Activated CD8-positive, alpha-beta T cell treated with anti-CD3 and anti-CD28 coated beads, Interleukin-2, amount 10 ng/mL, durations not matched to agents 7 days and 5 days (primary cell): ENCODE measurements around the gene SMYD3. TPM values are rescaled to one million over a fixed set of nuclear protein-coding genes. Genes with fewer than 3 reads are reported as not detected.

Experiments used
- ATAC-seq: fragments of 150-1000 bp; cut with Tn5 transposase; one replicate; pipeline ENCODE4 v1.10.0; 2021; ENCODE audit warnings: moderate library complexity
- CTCF ChIA-PET: fragments of 350-600 bp; sonication (Branson Sonifier 250); formaldehyde crosslinking; loops from one replicate; lab custom pipeline; 2021; ENCODE audit warnings: antibody characterized with exemption; lab: Charles Lee
- POLR2A ChIA-PET: fragments of 350-600 bp; sonication (Branson Sonifier 250); formaldehyde crosslinking; loops from one replicate; lab custom pipeline; 2021; ENCODE audit warnings: antibody characterized with exemption; lab: Charles Lee
- DNase-seq: peaks from one replicate; pipeline ENCODE4 v3.0.0-alpha.2; 2020
- H3K27ac Mint-ChIP-seq: one replicate; pipeline ENCODE4 v1.8.0; 2021; ENCODE audit warnings: mild to moderate bottlenecking, mixed read lengths
- H3K27me3 Mint-ChIP-seq: one replicate; pipeline ENCODE4 v1.8.0; 2021; ENCODE audit warnings: low read depth, mixed read lengths
- H3K36me3 Mint-ChIP-seq: one replicate; pipeline ENCODE4 v1.8.0; 2021; ENCODE audit warnings: low read depth, mixed read lengths
- H3K4me1 Mint-ChIP-seq: one replicate; pipeline ENCODE4 v1.8.0; 2021; ENCODE audit warnings: low read depth, mixed read lengths
- H3K4me3 Mint-ChIP-seq: one replicate; pipeline ENCODE4 v1.8.0; 2021; ENCODE audit warnings: mild to moderate bottlenecking, mixed read lengths
- H3K9me3 Mint-ChIP-seq: one replicate; pipeline ENCODE4 v1.8.0; 2022; ENCODE audit warnings: mixed read lengths; ENCODE audit not compliant: insufficient read depth
- total RNA-seq, 2 experiments: library from RNA; stranded (reverse); gene quantifications; one replicate each; pipeline ENCODE4 v1.2.3, GENCODE V29; 2021

SMYD3 gene
- total RNA-seq, 2 experiments from 2014 or later, result 22.7 to 23.2 TPM

DNA sequence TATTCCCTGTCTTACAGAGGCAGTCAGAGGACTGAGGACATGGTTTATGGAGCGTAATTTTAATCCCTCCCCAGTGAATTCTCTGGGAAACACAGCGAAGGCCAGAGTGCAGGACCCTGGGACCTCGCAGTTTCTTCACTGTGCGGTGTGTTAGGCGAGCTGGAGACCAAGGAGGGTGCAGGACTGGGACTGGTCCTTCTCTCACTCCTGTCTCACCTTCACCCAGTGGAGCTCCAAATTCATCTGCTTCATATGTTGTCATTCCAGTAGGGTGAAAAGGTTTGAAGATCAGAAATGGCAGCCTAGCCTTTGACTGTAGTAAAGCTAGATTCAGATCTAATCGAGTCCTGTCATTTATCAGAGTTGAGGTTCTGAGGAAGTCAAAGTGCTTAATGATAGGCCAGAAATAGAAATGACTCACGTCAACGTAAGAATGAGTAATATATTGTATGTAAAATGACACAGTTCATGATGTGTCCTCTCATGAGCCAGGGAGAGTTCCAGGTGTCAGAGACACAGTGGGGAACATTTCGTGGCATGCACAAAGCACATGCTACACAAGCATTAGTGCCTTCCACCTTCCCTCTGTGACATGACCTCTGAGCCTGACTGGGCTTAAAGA, 647.5 kb downstream of the SMYD3 start:
- POLR2A ChIA-PET, result no interaction called here

GRCh38 chr1:245858722-245859492, 648.2 kb downstream of the SMYD3 start:
- H3K27ac Mint-ChIP-seq, result no peak overlapping the region
- no peak for DNase-seq
- H3K27me3 Mint-ChIP-seq, result no peaks in the 10 kb centered on the region

More for the DNA sequence above, 647.5 kb downstream of the SMYD3 start:
- CTCF ChIA-PET, result no interaction called here
- no peaks in the 10 kb centered on the region for H3K27me3 Mint-ChIP-seq
- no peaks in the 10 kb centered on the region for H3K4me1 Mint-ChIP-seq
- DNase-seq (no peak), ATAC-seq (no peak)
- no peaks in the 10 kb centered on the region for H3K9me3 Mint-ChIP-seq
- H3K36me3 Mint-ChIP-seq, result no peaks in the 10 kb centered on the region
- no peak overlapping the region for H3K4me3 Mint-ChIP-seq
- H3K27ac Mint-ChIP-seq, result no peak overlapping the region

DNA sequence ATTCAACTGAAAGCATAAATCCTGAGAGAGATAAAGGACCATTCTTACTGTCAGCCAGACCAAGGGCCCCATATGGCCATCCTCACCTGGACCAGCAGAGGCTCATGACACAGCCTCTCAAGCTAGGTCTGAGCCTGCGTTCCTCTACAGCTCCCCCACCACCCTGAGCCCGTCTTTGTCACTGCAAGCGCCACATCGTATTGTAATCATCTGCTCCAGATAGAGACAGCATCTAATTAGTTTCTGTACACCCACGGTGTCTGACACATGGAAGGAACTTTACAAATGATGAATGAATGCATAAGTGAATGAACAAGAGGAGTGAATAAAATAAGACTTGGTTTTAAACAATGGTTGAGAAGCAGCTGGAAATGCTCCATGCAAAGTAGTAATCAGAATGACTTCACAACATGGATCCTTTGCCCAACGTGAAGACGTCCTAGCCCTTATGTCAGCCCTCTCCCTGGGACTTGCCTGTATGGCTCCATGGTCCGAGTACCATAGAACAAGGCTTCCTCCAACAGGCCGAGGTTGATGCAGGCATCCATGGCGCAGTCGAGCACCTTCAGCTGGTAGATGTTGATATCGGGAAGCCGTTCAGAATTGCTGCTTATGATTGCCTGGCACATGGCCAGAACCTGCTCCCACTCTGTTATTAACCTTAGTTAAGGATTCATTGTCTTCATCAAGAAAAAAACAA, 648.9 kb downstream of the SMYD3 start:
- no peak for DNase-seq
- H3K4me1 Mint-ChIP-seq, result no peaks in the 10 kb centered on the region
- peaks cover 2% of the 10 kb centered on the region for H3K36me3 Mint-ChIP-seq
- no peak overlapping the region for H3K27ac Mint-ChIP-seq
- H3K9me3 Mint-ChIP-seq, result no peaks in the 10 kb centered on the region
- ChIA-PET POLR2A (no interaction called here), CTCF (interaction anchor here (1.2 kb wide), 1 partner anchor 14 kb away, joined by 3 read pairs; no protein-coding TSS in a partner anchor)
- ATAC-seq, result no peak
- no peak overlapping the region for H3K4me3 Mint-ChIP-seq
- H3K27me3 Mint-ChIP-seq, result no peaks in the 10 kb centered on the region

More at GRCh38 chr1:245858722-245859492, 648.2 kb downstream of the SMYD3 start:
- ChIA-PET CTCF (interaction anchor here (1.2 kb wide), 1 partner anchor 14 kb away, joined by 3 read pairs; no protein-coding TSS in a partner anchor), POLR2A (no interaction called here)
- H3K4me3 Mint-ChIP-seq, result no peak overlapping the region
- H3K36me3 Mint-ChIP-seq, result peaks cover under 1% of the 10 kb centered on the region
- H3K9me3 Mint-ChIP-seq, result no peaks in the 10 kb centered on the region
- ATAC-seq, result no peak
- no peaks in the 10 kb centered on the region for H3K4me1 Mint-ChIP-seq

DNA sequence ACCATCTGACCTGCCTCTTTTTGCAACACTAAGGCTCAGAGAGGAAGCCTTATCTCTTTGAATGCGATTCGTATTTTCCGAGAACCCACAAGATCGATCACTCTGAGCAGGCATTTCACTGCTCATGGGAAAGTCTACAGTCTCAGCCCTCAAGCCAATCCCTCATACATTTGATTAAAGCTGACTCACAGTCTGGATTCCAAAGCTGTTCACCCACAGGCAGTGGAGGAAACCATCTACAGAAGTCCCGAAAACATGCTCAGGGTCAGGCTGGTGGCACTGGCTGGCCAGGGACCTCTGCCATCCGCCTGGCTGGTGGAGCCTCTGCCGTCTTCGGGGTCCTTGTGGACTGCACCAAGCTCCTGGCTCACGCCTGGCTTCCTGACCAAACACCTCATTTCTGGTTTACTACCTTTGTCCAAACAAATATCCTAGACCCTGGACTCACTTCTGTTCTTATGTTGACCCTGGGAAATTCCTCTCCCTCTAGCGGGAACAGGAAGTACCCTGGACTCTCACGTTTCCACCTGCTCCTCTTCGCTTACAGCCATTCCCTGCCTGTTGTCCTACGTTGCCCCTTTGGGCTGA, 650.0 kb downstream of the SMYD3 start:
- ChIA-PET POLR2A (no interaction called here), CTCF (no interaction called here)
- Mint-ChIP-seq H3K36me3 (peaks cover 2% of the 10 kb centered on the region), H3K27me3 (no peaks in the 10 kb centered on the region), H3K4me3 (no peak overlapping the region), H3K4me1 (no peaks in the 10 kb centered on the region), H3K9me3 (no peaks in the 10 kb centered on the region), H3K27ac (no peak overlapping the region)
- ATAC-seq, result no peak
- no peak for DNase-seq

DNA sequence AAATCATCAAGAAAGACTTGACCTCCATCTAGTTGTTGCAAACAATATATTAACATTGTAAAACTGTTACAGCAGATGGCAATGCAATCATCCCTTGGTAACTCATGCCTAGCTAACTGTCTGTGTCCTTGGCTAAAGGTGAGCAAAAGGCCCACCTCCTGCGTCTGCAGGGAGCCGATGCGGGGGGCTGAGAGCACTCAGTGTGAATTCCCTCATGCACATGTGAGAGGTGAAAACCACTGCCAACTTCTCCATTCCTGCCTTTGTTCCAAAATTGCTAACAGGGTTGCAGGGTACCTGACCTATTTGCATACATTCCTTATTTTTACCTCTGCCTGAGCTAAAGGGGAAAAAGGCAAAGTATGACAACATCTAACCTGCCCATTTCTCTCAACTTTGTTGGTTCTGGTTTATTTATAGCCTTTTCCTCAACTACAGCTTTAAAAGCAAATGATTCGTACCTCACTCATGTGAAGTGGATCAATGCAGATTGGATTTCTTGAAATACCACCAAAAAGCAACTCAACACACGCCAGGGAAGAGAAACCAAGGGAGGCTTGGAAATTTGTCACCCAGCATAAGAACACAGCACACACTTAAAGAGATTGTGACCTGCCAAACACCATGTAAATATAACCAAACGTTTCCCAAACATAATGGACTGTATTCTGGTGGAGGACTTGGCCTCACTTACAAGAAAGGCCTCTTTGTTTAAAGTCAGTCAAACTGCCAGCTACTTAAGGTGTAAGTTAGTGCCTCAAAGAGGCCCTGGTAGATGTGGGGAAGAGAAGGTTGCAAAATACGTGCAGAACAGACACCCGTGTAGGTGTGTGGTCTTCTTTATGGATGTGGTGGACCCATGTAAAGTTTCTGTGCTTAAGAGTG, 651.0 kb downstream of the SMYD3 start:
- no peaks in the 10 kb centered on the region for H3K4me1 Mint-ChIP-seq
- H3K27ac Mint-ChIP-seq, result no peak overlapping the region
- no peak overlapping the region for H3K4me3 Mint-ChIP-seq
- CTCF ChIA-PET, result no interaction called here
- POLR2A ChIA-PET, result no interaction called here
- no peaks in the 10 kb centered on the region for H3K27me3 Mint-ChIP-seq
- H3K36me3 Mint-ChIP-seq, result peaks cover 2% of the 10 kb centered on the region
- DNase-seq (no peak), ATAC-seq (no peak)
- H3K9me3 Mint-ChIP-seq, result no peaks in the 10 kb centered on the region

DNA sequence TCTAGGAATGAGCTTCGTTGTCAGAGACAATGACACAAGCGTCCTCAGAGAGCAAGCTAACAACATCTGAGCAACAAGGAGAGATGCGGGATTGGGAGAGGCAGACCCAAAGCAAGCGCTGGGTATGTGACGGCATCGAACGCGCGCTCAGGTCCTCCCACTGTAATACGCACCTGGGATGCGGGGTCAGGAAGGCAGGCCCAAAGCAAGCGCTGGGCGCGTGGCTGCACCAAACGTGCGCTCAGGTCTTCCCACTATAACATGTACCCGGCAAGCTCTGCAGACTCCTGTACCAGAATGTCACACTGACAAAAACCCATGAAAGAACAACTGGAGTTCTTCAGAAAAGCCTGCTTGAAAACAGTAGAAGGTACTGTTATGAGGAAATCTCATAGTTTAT, 653.8 kb downstream of the SMYD3 start:
- ATAC-seq (no peak), DNase-seq (no peak)
- H3K4me3 Mint-ChIP-seq, result no peak overlapping the region
- no peaks in the 10 kb centered on the region for H3K9me3 Mint-ChIP-seq
- no peak overlapping the region for H3K27ac Mint-ChIP-seq
- H3K27me3 Mint-ChIP-seq, result no peaks in the 10 kb centered on the region
- H3K36me3 Mint-ChIP-seq, result peaks cover 2% of the 10 kb centered on the region
- ChIA-PET POLR2A (no interaction called here), CTCF (no interaction called here)
- no peaks in the 10 kb centered on the region for H3K4me1 Mint-ChIP-seq

DNA sequence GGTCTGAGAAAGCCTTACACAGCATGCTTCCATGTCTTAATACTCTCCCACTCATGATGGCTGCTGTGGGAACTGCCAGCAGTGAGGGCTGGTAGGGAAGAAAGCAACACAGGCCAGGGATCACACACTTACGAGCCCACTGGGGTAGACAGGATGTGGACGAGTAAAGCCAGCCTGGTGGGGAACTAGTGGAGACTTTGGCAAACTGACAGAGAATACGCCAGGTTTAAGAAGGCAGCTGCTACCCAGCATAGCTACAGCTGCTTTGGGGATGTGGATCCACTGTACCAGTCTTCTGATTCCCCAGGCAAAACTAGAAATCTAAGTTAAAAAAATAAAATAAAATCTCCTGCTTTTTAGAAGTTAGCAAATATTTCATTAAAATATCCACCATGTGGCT, 664.0 kb downstream of the SMYD3 start:
- Mint-ChIP-seq H3K9me3 (no peaks in the 10 kb centered on the region), H3K4me1 (no peaks in the 10 kb centered on the region), H3K4me3 (no peak overlapping the region), H3K27ac (no peak overlapping the region), H3K36me3 (no peaks in the 10 kb centered on the region), H3K27me3 (no peaks in the 10 kb centered on the region)
- ATAC-seq (no peak), DNase-seq (no peak)
- ChIA-PET POLR2A (no interaction called here), CTCF (no interaction called here)

- POLR2A ChIA-PET, result no interaction called here
Observed at GRCh38 chr1:245842106-245842505, 665.0 kb downstream of the SMYD3 start.

GRCh38 chr1:245840971-245841370, 666.1 kb downstream of the SMYD3 start:
- POLR2A ChIA-PET, result no interaction called here
- no peak for ATAC-seq
- no peak overlapping the region for H3K27ac Mint-ChIP-seq
- CTCF ChIA-PET, result no interaction called here
- no peak for DNase-seq
- H3K27me3 Mint-ChIP-seq, result no peaks in the 10 kb centered on the region
- no peak overlapping the region for H3K4me3 Mint-ChIP-seq
- no peaks in the 10 kb centered on the region for H3K36me3 Mint-ChIP-seq
- H3K4me1 Mint-ChIP-seq, result no peaks in the 10 kb centered on the region
- H3K9me3 Mint-ChIP-seq, result no peaks in the 10 kb centered on the region

More at GRCh38 chr1:245842106-245842505, 665.0 kb downstream of the SMYD3 start:
- H3K4me3 Mint-ChIP-seq, result no peak overlapping the region
- ATAC-seq (no peak), DNase-seq (no peak)
- no peaks in the 10 kb centered on the region for H3K36me3 Mint-ChIP-seq
- H3K9me3 Mint-ChIP-seq, result no peaks in the 10 kb centered on the region
- H3K4me1 Mint-ChIP-seq, result no peaks in the 10 kb centered on the region
- H3K27me3 Mint-ChIP-seq, result no peaks in the 10 kb centered on the region
- H3K27ac Mint-ChIP-seq, result no peak overlapping the region
- CTCF ChIA-PET, result no interaction called here

DNA sequence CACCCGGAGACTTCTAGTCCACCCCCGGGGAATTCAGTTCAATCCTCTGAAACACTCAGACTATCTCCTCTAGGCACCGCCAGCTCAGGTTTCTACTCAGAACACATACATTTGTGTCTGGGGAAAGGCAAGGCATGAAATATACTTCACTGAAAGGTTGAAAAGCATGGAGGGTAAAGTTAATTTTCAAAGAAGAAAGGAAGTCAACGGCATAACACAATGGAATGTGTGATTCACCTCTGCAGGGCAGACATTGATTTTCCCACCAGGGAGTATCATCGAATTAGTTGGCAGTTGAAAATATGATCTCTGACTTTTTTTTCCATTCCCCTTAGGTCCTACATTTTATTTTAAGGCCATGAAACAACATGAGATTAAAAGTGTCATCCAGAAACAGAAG, 669.4 kb downstream of the SMYD3 start:
- ChIA-PET POLR2A (no interaction called here), CTCF (no interaction called here)
- H3K27ac Mint-ChIP-seq, result no peak overlapping the region
- no peaks in the 10 kb centered on the region for H3K4me1 Mint-ChIP-seq
- no peak overlapping the region for H3K4me3 Mint-ChIP-seq
- H3K27me3 Mint-ChIP-seq, result no peaks in the 10 kb centered on the region
- ATAC-seq (no peak), DNase-seq (no peak)
- peaks cover under 1% of the 10 kb centered on the region for H3K9me3 Mint-ChIP-seq
- H3K36me3 Mint-ChIP-seq, result no peaks in the 10 kb centered on the region

DNA sequence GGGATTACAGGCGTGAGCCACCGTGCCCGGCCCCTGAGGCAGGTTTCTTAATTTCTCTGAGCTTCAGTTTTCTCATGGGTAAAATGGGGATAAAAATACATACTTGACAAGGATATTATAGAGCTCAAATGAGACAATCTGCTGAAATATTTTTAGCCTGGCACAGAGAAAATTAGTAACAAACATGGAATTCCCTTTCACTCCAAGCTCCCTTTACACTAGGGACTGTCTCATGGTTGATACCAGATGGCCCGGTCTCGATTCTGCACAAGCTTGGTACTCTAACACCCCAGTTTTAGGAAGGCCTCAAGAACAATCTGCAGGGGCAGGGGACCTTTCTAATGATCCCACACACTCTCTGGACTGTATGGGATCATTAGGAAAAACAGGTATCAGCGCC, 671.7 kb downstream of the SMYD3 start:
- Mint-ChIP-seq H3K9me3 (peaks cover 5% of the 10 kb centered on the region), H3K4me1 (no peaks in the 10 kb centered on the region), H3K36me3 (no peaks in the 10 kb centered on the region), H3K4me3 (no peak overlapping the region), H3K27me3 (no peaks in the 10 kb centered on the region), H3K27ac (no peak overlapping the region)
- DNase-seq (no peak), ATAC-seq (no peak)
- CTCF ChIA-PET, result no interaction called here
- POLR2A ChIA-PET, result no interaction called here
